HepG2 (cell line): ENCODE measurements around the gene GNG7. TPM values are rescaled to one million over a fixed set of nuclear protein-coding genes. Genes with fewer than 3 reads are reported as not detected.

Source experiments
- BRD4 ChIP-seq: sonication (generic); formaldehyde crosslinking; IDR thresholded peaks from 2 replicates; pipeline ENCODE4 v1.4.0; 2020; ENCODE audit warnings: missing genetic modification reagents
- DPF2 ChIP-seq: sonication (generic); formaldehyde crosslinking; IDR thresholded peaks from 2 replicates; pipeline ENCODE4 v1.4.0; 2020; ENCODE audit warnings: mild to moderate bottlenecking, low read depth, missing genetic modification reagents, borderline replicate concordance
- ERF ChIP-seq: IDR thresholded peaks from 2 replicates; pipeline ENCODE4 v1.6.1; 2018; ENCODE audit warnings: missing biosample characterization, missing genetic modification reagents
- ETV5 ChIP-seq: IDR thresholded peaks from 2 replicates; pipeline ENCODE4 v1.6.1; 2018; ENCODE audit warnings: missing biosample characterization, missing genetic modification reagents, inconsistent platforms, borderline replicate concordance
- HDAC2 ChIP-seq: sonication (generic); formaldehyde crosslinking; IDR thresholded peaks from 2 replicates; pipeline ENCODE4 v1.4.0; 2020; ENCODE audit warnings: missing genetic modification reagents
- HNRNPL ChIP-seq: fragments of 200-400 bp; formaldehyde crosslinking; IDR thresholded peaks from 2 replicates; pipeline ENCODE4 v1.6.1; 2017; ENCODE audit warnings: mild to moderate bottlenecking, low read depth, low read length
- KLF9 ChIP-seq: IDR thresholded peaks from 2 replicates; pipeline ENCODE4 v1.6.1; 2016; ENCODE audit warnings: low read depth
- KMT2B ChIP-seq: IDR thresholded peaks from 2 replicates; pipeline ENCODE4 v1.6.1; 2016; ENCODE audit warnings: missing genetic modification reagents, missing compliant biosample characterization
- LCORL ChIP-seq, 2 experiments: fragments of 450-650 bp in 1 of 2; sonication (generic) in 1 of 2; formaldehyde crosslinking in 1 of 2; IDR thresholded peaks; 2 replicates each; pipeline versions ENCODE4 v1.5.0 to v1.6.1; 2017 to 2020; ENCODE audit warnings: antibody characterized with exemption in 1 of 2, missing genetic modification reagents in 1 of 2
- PREB ChIP-seq: sonication (generic); formaldehyde crosslinking; IDR thresholded peaks from 2 replicates; pipeline ENCODE4 v1.4.0; 2020; ENCODE audit warnings: missing genetic modification reagents
- RBAK ChIP-seq: sonication (generic); formaldehyde crosslinking; IDR thresholded peaks from 2 replicates; pipeline ENCODE4 v1.5.1; 2020; ENCODE audit warnings: mild to moderate bottlenecking, missing genetic modification reagents
- RBM22 ChIP-seq: fragments of 200-400 bp; formaldehyde crosslinking; optimal IDR thresholded peaks from 2 replicates; pipeline ENCODE3; 2017; ENCODE audit warnings: mild to moderate bottlenecking, low read length, moderate library complexity
- SMAD1 ChIP-seq: sonication (generic); formaldehyde crosslinking; IDR thresholded peaks from 2 replicates; pipeline ENCODE4 v1.4.0; 2020; ENCODE audit warnings: missing genetic modification reagents, low read depth, mild to moderate bottlenecking, borderline replicate concordance
- SOX13 ChIP-seq, 3 experiments: fragments of 450-650 bp in 1 of 3; sonication (generic) in 1 of 3; formaldehyde crosslinking in 1 of 3; IDR thresholded peaks in 2 of 3; conservative IDR thresholded peaks in 1 of 3; 2 replicates each; pipeline versions ENCODE4 v1.5.0 to v1.6.1; 2016 to 2020; ENCODE audit warnings: antibody characterized with exemption in 1 of 3, mild to moderate bottlenecking in 1 of 3, missing compliant biosample characterization in 1 of 3, missing genetic modification reagents in 1 of 3, moderate library complexity in 1 of 3
- SOX5 ChIP-seq: IDR thresholded peaks from 2 replicates; pipeline ENCODE4 v1.6.1; 2016; ENCODE audit warnings: borderline replicate concordance
- SP5 ChIP-seq: IDR thresholded peaks from 2 replicates; pipeline ENCODE4 v1.6.1; 2016; ENCODE audit warnings: low read depth, borderline replicate concordance
- TBX2 ChIP-seq: sonication (generic); formaldehyde crosslinking; IDR thresholded peaks from 2 replicates; pipeline ENCODE4 v1.5.0; 2020; ENCODE audit warnings: missing genetic modification reagents, mild to moderate bottlenecking, borderline replicate concordance
- WIZ ChIP-seq: sonication (generic); formaldehyde crosslinking; IDR thresholded peaks from 2 replicates; pipeline ENCODE4 v1.5.1; 2020; ENCODE audit warnings: mild to moderate bottlenecking, missing genetic modification reagents
- ZNF567 ChIP-seq: sonication (generic); formaldehyde crosslinking; IDR thresholded peaks from 2 replicates; pipeline ENCODE4 v1.8.1; 2023; ENCODE audit warnings: mild to moderate bottlenecking, missing genetic modification reagents, borderline replicate concordance
- ZNF691 ChIP-seq: sonication (generic); formaldehyde crosslinking; IDR thresholded peaks from 2 replicates; pipeline ENCODE4 v1.4.0; 2020; ENCODE audit warnings: missing genetic modification reagents, low read depth, mild to moderate bottlenecking, borderline replicate concordance
- ZNF710 ChIP-seq: sonication (generic); formaldehyde crosslinking; IDR thresholded peaks from 2 replicates; pipeline ENCODE4 v1.5.0; 2020; ENCODE audit warnings: mild to moderate bottlenecking, missing genetic modification reagents, borderline replicate concordance
- ZNF792 ChIP-seq: IDR thresholded peaks from 2 replicates; pipeline ENCODE4 v1.6.1; 2016
- polyA plus RNA-seq, 8 experiments: library from polyadenylated mRNA; depleted of rRNA in 3 of 8; stranded (reverse) in 7 of 8; unstranded in 1 of 8; fragments of >200 nt; fragmentation: Illumina TruSeq in 4 of 8; extraction: Trizol in 4 of 8; gene quantifications; 2 replicates each; pipeline versions ENCODE4 v1.2.1 to v1.2.3, GENCODE V29; 2011 to 2016; ENCODE audit warnings: low read depth in 4 of 8, missing spikeins in 1 of 8, mixed read lengths in 1 of 8; ENCODE audit not compliant: insufficient read depth in 1 of 8
- total RNA-seq, 5 experiments: library from RNA; depleted of rRNA; stranded (reverse); fragments of >200 nt; fragmentation: Illumina TruSeq; extraction: Trizol; gene quantifications; 2 replicates each; pipeline ENCODE4 v1.2.3, GENCODE V29; 2016; ENCODE audit warnings: low read depth in 1 of 5
- TF ChIP-seq, protein P1 (sequence below): sonication (generic); formaldehyde crosslinking; IDR thresholded peaks from 2 replicates; pipeline ENCODE4 v1.5.1; 2020; ENCODE audit warnings: mild to moderate bottlenecking, missing genetic modification reagents, moderate library complexity

The GNG7 gene
- total and polyA plus RNA-seq, 2 of the 13 experiments (the other 11 are each of a cell fraction or from before 2014, with no cell fraction given) = 1.4 to 3.3 TPM

- TF ChIP-seq RBAK (CRISPR knock-in tag) (0 out of 2 replicates have a peak, but pooled peaks have one; percentile 46), KLF9 (CRISPR knock-in tag) (peak; percentile 85; the same call in 1 of the 2 replicates), LCORL (IDR thresholded peaks at IDR 0.05) (no peak), LCORL (CRISPR knock-in tag; IDR thresholded peaks at IDR 0.05) (peak; percentile 95), SOX13 (IDR thresholded peaks at IDR 0.05) (peak; percentile 37; the same call in 1 of the 2 replicates), SOX13 (CRISPR knock-in tag; conservative IDR thresholded peaks at IDR 0.05 in 1 of 2, IDR thresholded peaks at IDR 0.05 in 1 of 2) (peak in 1 of 2 experiments; percentile 80; a peak in 2 of 4 replicates), ZNF691 (CRISPR knock-in tag) (peak; percentile 52; the same call in 1 of the 2 replicates), BRD4 (CRISPR knock-in tag) (peak; percentile 53; the same call in 1 of the 2 replicates), PREB (no peak), ZNF792 (CRISPR knock-in tag) (peak; percentile 90), ZNF567 (CRISPR knock-in tag) (no peak), DPF2 (CRISPR knock-in tag) (0 out of 2 replicates have a peak, but pooled peaks have one; percentile 63), HNRNPL (peak; percentile 76; the same call in 1 of the 2 replicates), ZNF710 (CRISPR knock-in tag) (no peak; the same call in 1 of the 2 replicates), ERF (peak; percentile 76), SP5 (CRISPR knock-in tag) (peak; percentile 69), SMAD1 (CRISPR knock-in tag) (peak; percentile 49; the same call in 1 of the 2 replicates), WIZ (CRISPR knock-in tag) (no peak), SOX5 (CRISPR knock-in tag) (peak; percentile 83; the same call in 1 of the 2 replicates), TBX2 (peak; percentile 84; the same call in 1 of the 2 replicates), HDAC2 (CRISPR knock-in tag) (peak; percentile 89), ETV5 (CRISPR knock-in tag) (peak; percentile 94), RBM22 (no peak), KMT2B (peak; percentile 67; the same call in 1 of the 2 replicates)
- TF ChIP-seq, protein P1, sequence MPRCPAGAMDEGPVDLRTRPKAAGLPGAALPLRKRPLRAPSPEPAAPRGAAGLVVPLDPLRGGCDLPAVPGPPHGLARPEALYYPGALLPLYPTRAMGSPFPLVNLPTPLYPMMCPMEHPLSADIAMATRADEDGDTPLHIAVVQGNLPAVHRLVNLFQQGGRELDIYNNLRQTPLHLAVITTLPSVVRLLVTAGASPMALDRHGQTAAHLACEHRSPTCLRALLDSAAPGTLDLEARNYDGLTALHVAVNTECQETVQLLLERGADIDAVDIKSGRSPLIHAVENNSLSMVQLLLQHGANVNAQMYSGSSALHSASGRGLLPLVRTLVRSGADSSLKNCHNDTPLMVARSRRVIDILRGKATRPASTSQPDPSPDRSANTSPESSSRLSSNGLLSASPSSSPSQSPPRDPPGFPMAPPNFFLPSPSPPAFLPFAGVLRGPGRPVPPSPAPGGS (CRISPR knock-in tag) = peak; percentile 80
These were observed 158.7 kb downstream of the GNG7 start (continued) for GRCh38 chr19:2543463-2544442.
